Activated CD8-positive, alpha-beta memory T cell treated with anti-CD3 and anti-CD28 coated beads, Interleukin-2, amount 50 U/mL, for 48 hours (primary cell): ENCODE results near the gene MAPKAP1.
"Not testable (repeated sequence)": the region's sequence is repeated elsewhere in the genome, so short reads cannot be mapped to it uniquely, and the experiment has no call there.

Experiments
- DNase-seq: peaks from one replicate; pipeline ENCODE4 v3.0.0-alpha.2; 2020

The MAPKAP1 gene

GRCh38 chr9:125726456-125727132 lies 19.6 kb upstream of the MAPKAP1 start:
- no peak for DNase-seq

- DNase-seq = no peak
Observed at GRCh38 chr9:125707472-125707804, 430 bp upstream of the MAPKAP1 start.

- DNase-seq = no peak
Observed at GRCh38 chr9:125705893-125706292, 1.1 kb downstream of the MAPKAP1 start.

- DNase-seq = no peak
Observed at GRCh38 chr9:125703662-125704061, 3.3 kb downstream of the MAPKAP1 start.

GRCh38 chr9:125701351-125701750 lies 5.7 kb downstream of the MAPKAP1 start:
- DNase-seq = no peak

GRCh38 chr9:125700791-125701190 lies 6.2 kb downstream of the MAPKAP1 start:
- peak; percentile 55 for DNase-seq

GRCh38 chr9:125699870-125700269 lies 7.1 kb downstream of the MAPKAP1 start:
- DNase-seq = no peak

- no peak for DNase-seq
Observed at GRCh38 chr9:125696106-125696647, 10.8 kb downstream of the MAPKAP1 start.

- DNase-seq = not testable (repeated sequence)
Observed at GRCh38 chr9:125695548-125695947, 11.5 kb downstream of the MAPKAP1 start.

- no peak for DNase-seq
Observed at GRCh38 chr9:125694478-125694877, 12.5 kb downstream of the MAPKAP1 start.

- not testable (repeated sequence) for DNase-seq
Observed at GRCh38 chr9:125693492-125693891, 13.5 kb downstream of the MAPKAP1 start.

- no peak for DNase-seq
Observed at GRCh38 chr9:125691869-125692268, 15.1 kb downstream of the MAPKAP1 start.

GRCh38 chr9:125690679-125691078 lies 16.3 kb downstream of the MAPKAP1 start:
- no peak for DNase-seq

- DNase-seq = no peak
Observed at GRCh38 chr9:125687163-125687863, 19.7 kb downstream of the MAPKAP1 start.

GRCh38 chr9:125685167-125685566 lies 21.8 kb downstream of the MAPKAP1 start:
- no peak for DNase-seq

- DNase-seq = no peak
Observed at GRCh38 chr9:125683486-125683885, 23.5 kb downstream of the MAPKAP1 start.

- no peak for DNase-seq
Observed at GRCh38 chr9:125682340-125682739, 24.7 kb downstream of the MAPKAP1 start.

- no peak for DNase-seq
Observed at GRCh38 chr9:125681657-125682056, 25.4 kb downstream of the MAPKAP1 start.

GRCh38 chr9:125681086-125681622 lies 25.9 kb downstream of the MAPKAP1 start:
- no peak for DNase-seq

- DNase-seq = no peak
Observed at GRCh38 chr9:125680445-125680844, 26.6 kb downstream of the MAPKAP1 start.

- DNase-seq = no peak
Observed at GRCh38 chr9:125679597-125680189, 27.3 kb downstream of the MAPKAP1 start.

GRCh38 chr9:125674981-125675973 lies 31.7 kb downstream of the MAPKAP1 start:
- no peak for DNase-seq
